NCI-H345 (cell line): ENCODE measurements around the gene SGIP1.
A peak's percentile ranks its signal among the peaks of the same experiment; 100 is the strongest.
"Not testable (repeated sequence)": the region's sequence is repeated elsewhere in the genome, so short reads cannot be mapped to it uniquely, and the experiment has no call there.

Source experiments
- DNase-seq: peaks from one replicate; lab custom pipeline; 2025; lab: John Stamatoyannopoulos, UW

Gene SGIP1

GRCh38 chr1:66553846-66554245, 19.9 kb downstream of the SGIP1 start:
- DNase-seq = no peak

GRCh38 chr1:66556161-66556611, 22.2 kb downstream of the SGIP1 start:
- DNase-seq = peak; percentile 83

GRCh38 chr1:66557157-66557556, 23.2 kb downstream of the SGIP1 start:
- no peak for DNase-seq

GRCh38 chr1:66559517-66559916, 25.6 kb downstream of the SGIP1 start:
- no peak for DNase-seq

DNA sequence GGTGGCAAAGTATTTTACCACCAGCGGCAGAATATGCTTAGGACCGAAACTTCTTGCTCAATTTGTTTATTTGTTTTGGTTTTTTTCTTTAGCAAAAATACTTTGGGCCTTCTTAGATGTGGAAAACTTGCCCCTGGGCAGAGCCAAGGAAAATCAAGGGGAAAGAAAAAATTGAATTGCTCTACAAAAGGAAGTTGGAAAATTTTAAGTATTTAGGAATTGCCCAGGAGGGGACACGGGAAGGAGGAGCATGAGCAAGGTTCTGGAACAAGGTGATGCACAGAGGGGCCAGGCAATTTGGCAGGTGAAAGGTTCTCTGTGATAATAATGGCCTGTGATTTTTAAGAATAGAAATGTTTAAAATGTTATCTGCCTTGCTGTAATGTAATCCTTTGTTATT, 28.6 kb downstream of the SGIP1 start:
- DNase-seq = no peak

- DNase-seq = no peak
Measured at GRCh38 chr1:66563094-66563800, 29.3 kb downstream of the SGIP1 start.

- no peak for DNase-seq
Measured at GRCh38 chr1:66563941-66564630, 30.1 kb downstream of the SGIP1 start.

DNA sequence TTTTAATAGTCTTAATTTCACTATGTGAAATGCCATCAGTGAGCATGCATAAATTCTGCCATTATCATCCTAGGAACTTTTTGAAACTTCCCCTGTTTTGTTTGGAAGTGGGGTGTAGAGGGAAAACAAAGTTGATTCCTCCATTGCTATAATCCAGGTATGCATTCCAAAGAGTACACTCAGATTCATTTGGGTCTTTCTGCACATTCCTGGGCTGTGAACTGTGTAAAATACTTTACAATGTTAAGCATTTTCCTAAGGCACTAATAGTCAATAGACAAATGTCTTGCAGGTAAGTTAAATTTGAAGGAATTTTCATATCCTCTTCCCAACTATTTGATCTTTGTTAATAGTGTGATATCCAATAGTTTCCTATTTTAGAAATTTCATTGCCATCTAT, 36.2 kb downstream of the SGIP1 start:
- DNase-seq = no peak

- DNase-seq = no peak
Measured at GRCh38 chr1:66571789-66572188, 37.8 kb downstream of the SGIP1 start.

- peak; percentile 87 for DNase-seq
Measured at GRCh38 chr1:66575739-66576138, 41.8 kb downstream of the SGIP1 start.

- DNase-seq = peak; percentile 66
Measured at GRCh38 chr1:66576645-66577044, 42.7 kb downstream of the SGIP1 start.

DNA sequence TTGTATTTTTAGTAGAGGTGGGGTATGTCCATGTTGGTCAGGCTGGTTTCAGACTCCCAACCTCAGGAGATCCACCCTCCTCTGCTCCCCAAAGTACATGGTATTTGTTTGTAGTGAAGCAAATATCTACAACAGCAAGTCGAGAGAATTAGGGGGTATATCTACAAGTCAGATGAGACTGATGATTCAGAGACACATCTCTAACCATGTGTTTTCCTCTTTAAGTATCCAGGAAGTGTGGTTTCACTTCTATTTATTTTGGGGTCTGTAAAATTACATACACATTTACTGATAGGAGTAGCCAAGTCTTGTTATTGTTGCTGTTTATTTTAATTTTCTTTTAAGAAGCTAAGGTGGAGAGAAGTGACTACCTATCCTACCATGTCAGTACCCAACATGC, 44.9 kb downstream of the SGIP1 start:
- DNase-seq = no peak

GRCh38 chr1:66580081-66580480, 46.1 kb downstream of the SGIP1 start:
- DNase-seq = no peak

GRCh38 chr1:66583021-66583420, 49.1 kb downstream of the SGIP1 start:
- no peak for DNase-seq

DNA sequence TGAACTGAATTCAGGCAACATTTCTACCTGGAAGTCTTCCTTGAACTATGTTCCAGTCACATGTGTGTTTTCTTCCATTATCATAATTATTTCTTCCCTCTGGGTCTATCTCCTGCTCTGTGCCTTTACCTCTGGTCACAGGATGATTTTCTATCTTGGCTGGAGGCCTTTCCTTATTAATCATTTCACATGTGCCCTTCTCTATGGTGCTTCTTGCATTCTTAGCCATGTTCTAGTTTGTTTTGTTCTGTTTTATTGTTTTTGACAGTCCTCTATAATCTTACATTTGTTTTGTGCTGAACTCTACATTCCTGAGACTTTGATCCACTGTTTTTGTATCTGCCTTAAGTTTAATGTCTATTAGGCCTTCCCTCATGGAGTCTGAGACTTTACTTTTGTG, 51.0 kb downstream of the SGIP1 start:
- no peak for DNase-seq

DNA sequence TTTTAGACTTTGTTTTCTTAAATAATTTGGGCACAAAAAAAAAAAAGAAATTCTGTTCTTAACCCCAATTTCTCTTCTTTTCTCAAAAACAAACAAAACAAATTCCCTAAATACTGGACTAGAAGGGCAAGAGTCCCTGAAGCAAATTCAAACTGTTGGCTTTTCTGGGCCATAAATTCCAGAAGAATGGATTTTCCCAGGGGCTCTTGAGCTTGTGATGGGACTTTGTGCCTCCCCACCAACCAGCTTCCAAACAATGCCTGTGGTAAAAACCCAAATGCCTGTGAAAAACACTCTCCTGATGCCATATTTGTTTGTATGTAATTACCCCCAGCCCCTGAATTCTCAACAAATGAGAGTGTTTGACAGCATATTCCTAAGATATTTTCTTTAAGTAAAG, 55.4 kb downstream of the SGIP1 start:
- DNase-seq = no peak

GRCh38 chr1:66592106-66592507, 58.2 kb downstream of the SGIP1 start:
- not testable (repeated sequence) for DNase-seq

DNA sequence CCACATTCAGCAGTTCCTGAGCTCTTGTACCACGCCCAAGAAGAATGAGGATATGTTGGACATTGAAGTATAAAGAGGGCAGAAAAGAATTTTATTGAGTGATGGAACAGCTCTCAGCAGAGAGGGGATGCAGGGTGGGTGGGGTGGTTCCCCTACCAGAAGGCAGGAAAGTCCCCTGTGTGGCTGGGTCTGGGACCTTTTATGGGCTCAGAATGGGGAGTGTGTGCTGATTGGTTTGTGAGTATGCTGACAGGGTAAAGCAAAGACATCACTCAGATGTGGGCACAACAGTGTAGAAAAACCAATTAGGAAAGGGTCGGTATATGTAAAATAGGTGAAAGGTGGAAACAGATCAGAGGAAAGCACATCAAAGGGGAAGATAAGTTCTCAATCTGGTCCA, 62.2 kb downstream of the SGIP1 start:
- no peak for DNase-seq

DNA sequence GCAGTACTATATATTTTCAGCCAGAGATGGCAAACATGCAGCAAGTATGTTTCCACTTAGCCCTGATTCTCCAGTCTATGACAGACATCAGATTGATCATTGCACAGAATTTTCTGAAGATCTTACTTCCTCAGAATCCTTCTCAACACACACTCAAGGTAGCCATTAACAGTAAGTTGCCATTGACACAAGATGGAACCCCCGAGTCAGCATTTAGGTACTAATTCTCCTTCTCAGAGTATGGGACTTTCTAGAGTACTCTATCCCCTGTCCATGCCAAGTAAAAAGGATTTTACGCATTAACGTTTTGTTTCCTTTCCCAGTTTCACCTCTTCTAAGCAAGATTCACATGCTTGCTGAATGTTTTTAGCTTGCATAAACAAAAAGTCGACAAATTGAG, 63.5 kb downstream of the SGIP1 start:
- no peak for DNase-seq

DNA sequence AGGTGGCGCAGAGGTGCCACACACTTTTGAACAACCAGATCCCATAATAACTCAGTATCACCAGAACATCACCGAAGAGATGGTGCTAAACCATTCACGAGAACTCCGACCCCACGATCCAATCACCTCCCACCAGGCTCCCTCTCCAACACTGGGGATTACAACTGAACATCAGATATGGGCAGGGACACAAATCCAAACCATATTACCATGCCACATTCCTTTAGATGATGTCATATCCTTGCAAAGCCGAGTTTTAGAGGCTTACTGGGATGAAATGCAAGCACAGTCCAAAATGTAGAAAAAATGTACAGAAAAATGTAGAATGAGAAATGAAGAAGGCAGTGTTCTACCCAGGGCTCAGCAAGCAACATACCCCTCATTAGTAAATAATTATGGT, 64.7 kb downstream of the SGIP1 start:
- no peak for DNase-seq

DNA sequence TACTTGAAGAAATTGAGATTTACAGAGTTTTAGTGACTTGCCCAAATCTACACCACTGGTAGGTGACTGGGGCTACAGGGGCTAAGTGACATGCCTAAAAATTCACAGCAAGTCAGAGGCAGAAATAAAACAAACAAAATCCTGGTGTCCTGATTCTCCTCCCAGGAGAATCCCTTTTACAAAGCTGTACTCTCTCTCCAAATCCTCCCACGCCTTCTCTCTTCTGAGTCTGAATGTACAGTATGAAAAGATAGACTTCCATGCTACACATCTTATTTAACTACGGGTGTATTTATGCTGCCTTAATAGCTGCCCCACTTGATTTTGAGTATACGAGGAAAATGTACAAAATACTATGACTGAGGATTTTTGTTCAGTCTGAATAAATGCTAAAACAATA, 65.4 kb downstream of the SGIP1 start:
- no peak for DNase-seq

GRCh38 chr1:66599899-66600737, 66.2 kb downstream of the SGIP1 start:
- DNase-seq = no peak
